Measurements from ENCODE around the gene TSPO.

TSPO gene

GRCh38 chr22:43183496-43184277, 32.3 kb downstream of the TSPO start:
- peaks cover 39 to 42% of the 10 kb centered on the region in 2 experiments for H3K4me1 ChIP-seq (ENCODE audit: control insufficient read depth in 1 of 2, insufficient read depth in 1 of 2, low read depth in 1 of 2, low read length in 1 of 2)
- H3K27ac ChIP-seq: peak overlapping the region; percentile 46
- H3K36me3 ChIP-seq: peaks cover 42% of the 10 kb centered on the region
- TF ChIP-seq, protein P1, sequence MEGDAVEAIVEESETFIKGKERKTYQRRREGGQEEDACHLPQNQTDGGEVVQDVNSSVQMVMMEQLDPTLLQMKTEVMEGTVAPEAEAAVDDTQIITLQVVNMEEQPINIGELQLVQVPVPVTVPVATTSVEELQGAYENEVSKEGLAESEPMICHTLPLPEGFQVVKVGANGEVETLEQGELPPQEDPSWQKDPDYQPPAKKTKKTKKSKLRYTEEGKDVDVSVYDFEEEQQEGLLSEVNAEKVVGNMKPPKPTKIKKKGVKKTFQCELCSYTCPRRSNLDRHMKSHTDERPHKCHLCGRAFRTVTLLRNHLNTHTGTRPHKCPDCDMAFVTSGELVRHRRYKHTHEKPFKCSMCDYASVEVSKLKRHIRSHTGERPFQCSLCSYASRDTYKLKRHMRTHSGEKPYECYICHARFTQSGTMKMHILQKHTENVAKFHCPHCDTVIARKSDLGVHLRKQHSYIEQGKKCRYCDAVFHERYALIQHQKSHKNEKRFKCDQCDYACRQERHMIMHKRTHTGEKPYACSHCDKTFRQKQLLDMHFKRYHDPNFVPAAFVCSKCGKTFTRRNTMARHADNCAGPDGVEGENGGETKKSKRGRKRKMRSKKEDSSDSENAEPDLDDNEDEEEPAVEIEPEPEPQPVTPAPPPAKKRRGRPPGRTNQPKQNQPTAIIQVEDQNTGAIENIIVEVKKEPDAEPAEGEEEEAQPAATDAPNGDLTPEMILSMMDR (IDR thresholded peaks at IDR 0.05): no peak
- no peaks in the 10 kb centered on the region for H3K9me3 ChIP-seq
- H3K27me3 ChIP-seq: no peaks in the 10 kb centered on the region
- no peak overlapping the region for H3K4me3 ChIP-seq (ENCODE audit: low read depth in 1 of 2, low read length in 1 of 2)

DNA sequence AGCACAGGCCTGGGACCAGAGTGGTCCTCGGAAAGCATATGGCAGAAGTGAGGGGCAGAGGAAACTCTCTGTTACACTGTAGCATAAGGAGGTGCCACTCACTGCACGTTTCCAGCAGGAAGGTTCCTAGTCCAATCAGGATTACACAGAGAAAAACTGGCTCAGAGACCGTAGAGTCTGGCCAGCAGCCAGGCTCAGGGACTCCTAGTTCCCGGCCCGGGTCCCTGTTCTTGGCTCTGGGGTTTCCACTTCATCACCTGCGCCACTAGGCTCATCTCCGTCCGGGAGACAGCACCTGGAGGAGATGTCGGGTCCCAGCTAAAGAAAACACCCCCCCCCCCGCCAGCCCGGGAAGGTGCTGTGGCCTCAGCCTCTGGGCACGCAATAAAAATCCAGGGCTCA, 34.5 kb downstream of the TSPO start:
- Histone ChIP-seq H3K4me3 (ENCODE audit: low read depth in 1 of 2, low read length in 1 of 2) (peak overlapping the region; percentile 66 to 74), H3K4me1 (ENCODE audit: control insufficient read depth in 1 of 2, insufficient read depth in 1 of 2, low read depth in 1 of 2, low read length in 1 of 2) (peaks cover 39 to 42% of the 10 kb centered on the region in 2 experiments), H3K27ac (no peak overlapping the region), H3K36me3 (peaks cover 20% of the 10 kb centered on the region), H3K27me3 (no peaks in the 10 kb centered on the region), H3K9me3 (no peaks in the 10 kb centered on the region)
- TF ChIP-seq, protein P1 (IDR thresholded peaks at IDR 0.05): no peak

DNA sequence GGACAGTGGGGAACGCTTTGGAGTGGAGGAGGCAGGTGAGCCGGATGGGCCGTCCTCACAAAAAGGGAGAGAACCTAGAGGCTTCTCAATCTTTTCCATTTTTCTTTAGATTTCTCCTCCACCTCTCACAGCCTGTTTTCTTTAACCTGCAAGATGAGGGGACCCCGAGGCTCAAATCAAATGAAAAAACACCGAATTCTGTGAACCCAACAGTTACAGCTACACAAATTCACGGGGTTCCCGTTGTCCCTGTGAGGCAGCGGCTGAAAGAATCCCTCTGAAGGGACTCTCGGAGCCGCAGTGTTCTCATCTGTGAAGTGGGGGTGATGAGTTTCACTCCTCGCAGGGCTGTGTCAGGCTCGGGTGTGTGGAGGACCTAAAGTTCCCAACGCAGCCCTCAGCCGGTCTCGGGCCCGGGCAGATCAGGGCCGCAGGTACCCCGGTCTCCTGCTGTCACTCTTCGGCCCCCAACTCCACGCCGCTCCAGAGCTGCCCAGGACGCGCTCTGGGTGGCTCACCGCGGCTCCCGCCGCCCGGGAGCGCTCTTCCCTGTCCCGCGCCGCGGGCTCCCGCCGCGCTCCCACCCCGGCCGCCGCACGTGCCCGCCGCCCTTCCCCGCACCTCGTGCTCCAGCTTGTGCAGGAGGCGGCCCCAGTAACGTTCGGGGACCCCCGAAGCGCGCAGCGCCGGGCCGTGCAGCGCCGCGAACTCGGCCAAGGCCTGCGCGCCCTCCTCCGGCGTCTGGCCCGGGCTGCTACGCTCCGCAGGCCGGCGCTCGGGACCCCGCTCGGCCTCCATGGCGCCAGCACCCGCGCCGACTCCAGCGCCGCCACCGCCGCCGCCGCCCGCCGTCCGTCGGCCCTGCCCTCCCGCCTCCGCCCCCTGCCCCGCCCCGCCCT, 35.2 kb downstream of the TSPO start, which contains the start of gene TTLL12:
TSS of gene TTLL12 (minus strand) at position 863 of the 899 bp plus-strand sequence. CDS start at position 798, 65 bp downstream.
- H3K27ac ChIP-seq: peak within 1 kb of the TSS; percentile 94
- peaks cover 14% of the 10 kb centered on the region for H3K36me3 ChIP-seq
- H3K4me1 ChIP-seq (ENCODE audit: control insufficient read depth in 1 of 2, insufficient read depth in 1 of 2, low read depth in 1 of 2, low read length in 1 of 2): peaks cover 39 to 42% of the 10 kb centered on the region in 2 experiments
- H3K27me3 ChIP-seq: no peaks in the 10 kb centered on the region
- no peaks in the 10 kb centered on the region for H3K9me3 ChIP-seq
- H3K4me3 ChIP-seq (ENCODE audit: low read depth in 1 of 2, low read length in 1 of 2): peak within 1 kb of the TSS; percentile 74 to 86
- TF ChIP-seq, protein P1 (IDR thresholded peaks at IDR 0.05): no peak

- Histone ChIP-seq H3K36me3 (peaks cover 5% of the 10 kb centered on the region), H3K9me3 (no peaks in the 10 kb centered on the region), H3K4me3 (ENCODE audit: low read depth in 1 of 2, low read length in 1 of 2) (peak overlapping the region; percentile 71 to 86), H3K4me1 (ENCODE audit: control insufficient read depth in 1 of 2, insufficient read depth in 1 of 2, low read depth in 1 of 2, low read length in 1 of 2) (peaks cover 39 to 42% of the 10 kb centered on the region in 2 experiments), H3K27me3 (no peaks in the 10 kb centered on the region), H3K27ac (peak overlapping the region; percentile 94)
- TF ChIP-seq, protein P1 (IDR thresholded peaks at IDR 0.05): peak; percentile 95
Measured at GRCh38 chr22:43187171-43188099, 36.1 kb downstream of the TSPO start.

All from neutrophil (primary cell).